Cardiac fibroblast (primary cell): ENCODE measurements around the gene RHOC.

ENCODE experiments used
- DNase-seq, 2 donors: peaks; one replicate each; pipeline versions ENCODE4 v3.0.0 to v3.0.0-alpha.2; 2010; ENCODE audit warnings: low read depth in 2 of 2
- H3K4me3 ChIP-seq, 2 donors: replicated peaks in 1 of 2; 1 replicate in 1 of 2; 2 replicates in 1 of 2; pipeline ENCODE4 v1.5.1; 2011; ENCODE audit warnings: low read depth in 2 of 2, low read length in 2 of 2, mild to moderate bottlenecking in 2 of 2, moderate library complexity in 1 of 2
- TF ChIP-seq, protein P1 (sequence below): IDR thresholded peaks from one replicate; pipeline ENCODE4 v1.5.1; 2011; ENCODE audit warnings: low read depth, mild to moderate bottlenecking, low read length, inconsistent platforms

RHOC gene

GRCh38 chr1:112717263-112717873 lies 10.4 kb upstream of the RHOC start:
- DNase-seq, result no peak
- H3K4me3 ChIP-seq, result no peak overlapping the region
- TF ChIP-seq, protein P1, sequence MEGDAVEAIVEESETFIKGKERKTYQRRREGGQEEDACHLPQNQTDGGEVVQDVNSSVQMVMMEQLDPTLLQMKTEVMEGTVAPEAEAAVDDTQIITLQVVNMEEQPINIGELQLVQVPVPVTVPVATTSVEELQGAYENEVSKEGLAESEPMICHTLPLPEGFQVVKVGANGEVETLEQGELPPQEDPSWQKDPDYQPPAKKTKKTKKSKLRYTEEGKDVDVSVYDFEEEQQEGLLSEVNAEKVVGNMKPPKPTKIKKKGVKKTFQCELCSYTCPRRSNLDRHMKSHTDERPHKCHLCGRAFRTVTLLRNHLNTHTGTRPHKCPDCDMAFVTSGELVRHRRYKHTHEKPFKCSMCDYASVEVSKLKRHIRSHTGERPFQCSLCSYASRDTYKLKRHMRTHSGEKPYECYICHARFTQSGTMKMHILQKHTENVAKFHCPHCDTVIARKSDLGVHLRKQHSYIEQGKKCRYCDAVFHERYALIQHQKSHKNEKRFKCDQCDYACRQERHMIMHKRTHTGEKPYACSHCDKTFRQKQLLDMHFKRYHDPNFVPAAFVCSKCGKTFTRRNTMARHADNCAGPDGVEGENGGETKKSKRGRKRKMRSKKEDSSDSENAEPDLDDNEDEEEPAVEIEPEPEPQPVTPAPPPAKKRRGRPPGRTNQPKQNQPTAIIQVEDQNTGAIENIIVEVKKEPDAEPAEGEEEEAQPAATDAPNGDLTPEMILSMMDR, result no peak

DNA sequence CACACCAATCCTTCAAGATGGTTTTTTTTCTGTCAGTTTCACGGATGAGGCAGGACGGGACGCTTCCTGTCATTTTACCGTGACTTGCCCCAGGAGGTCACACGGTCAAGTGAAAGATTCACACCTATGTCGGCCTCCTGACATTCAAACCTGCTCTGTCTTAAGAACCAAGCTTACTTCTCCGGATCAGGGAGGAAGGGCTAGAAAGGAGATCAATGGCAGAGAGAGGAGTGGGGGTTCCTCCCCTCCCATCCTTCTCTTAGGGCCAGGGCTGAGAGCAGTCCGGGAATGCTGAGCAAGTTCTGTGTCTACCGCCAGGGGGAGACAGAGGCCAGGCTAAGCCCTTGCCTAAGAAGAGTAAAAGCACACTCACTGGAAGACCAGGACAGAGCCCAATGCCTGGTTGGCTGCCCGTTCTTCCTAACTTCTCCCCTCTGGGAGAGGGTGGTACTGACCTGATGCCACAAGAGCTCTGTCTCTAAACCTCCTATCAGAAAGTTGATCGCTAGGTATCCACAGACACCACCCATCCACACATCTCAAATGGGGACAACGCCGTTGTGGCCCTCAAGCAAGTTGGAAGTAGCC lies 9.3 kb upstream of the RHOC start:
- peak; percentile 95 for DNase-seq
- TF ChIP-seq, protein P1, result peak; percentile 93
- peak overlapping the region; percentile 58 to 65 for H3K4me3 ChIP-seq

DNA sequence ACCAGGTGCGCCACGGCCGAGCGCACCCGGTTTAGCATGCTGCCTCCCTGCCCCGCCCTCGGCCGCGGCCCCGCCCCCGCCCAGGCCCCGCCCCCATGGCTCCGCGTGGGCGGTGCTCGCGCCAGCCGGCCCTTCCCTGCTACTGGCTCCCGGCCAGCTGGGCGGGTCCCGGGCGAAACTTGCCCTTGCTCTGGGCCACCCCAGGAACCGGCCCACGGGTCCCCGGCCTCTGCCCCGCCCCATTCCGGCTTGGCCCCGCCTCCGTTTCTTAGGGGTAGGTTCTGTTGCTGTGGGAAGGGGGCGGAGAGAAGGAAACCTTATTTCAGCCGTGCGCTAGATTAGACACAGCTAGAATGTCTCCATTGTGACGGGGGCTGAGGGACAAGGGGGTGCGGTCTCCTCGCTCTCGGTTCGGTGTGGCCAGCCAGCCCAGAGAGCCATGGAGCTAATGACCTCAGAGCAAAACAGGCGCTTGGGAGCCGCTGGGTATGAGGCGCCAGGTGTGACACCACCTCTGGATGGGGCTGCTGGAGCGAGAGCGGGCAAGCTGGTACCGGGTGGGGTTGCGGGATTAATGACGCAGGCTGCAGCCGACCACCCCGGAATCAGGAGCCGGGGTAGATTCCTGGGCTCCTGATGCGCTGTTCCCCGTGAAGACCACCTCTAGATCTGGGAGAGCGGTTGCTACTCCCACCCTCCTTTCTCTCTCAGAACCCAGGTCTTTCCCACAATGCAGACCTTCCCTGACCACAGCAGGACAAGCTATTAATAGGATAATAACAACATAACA lies 8.5 kb upstream of the RHOC start, which contains the start of gene PPM1J:
TSS of gene PPM1J (minus strand) at position 69 of the 790 bp plus-strand sequence. CDS start at position 38, 31 bp downstream.
- DNase-seq, result peak; percentile 92 to 97
- TF ChIP-seq, protein P1, result no peak
- peak within 1 kb of the TSS; percentile 61 to 65 for H3K4me3 ChIP-seq

- TF ChIP-seq, protein P1, result no peak
- peak in 1 of 2 donors; percentile 22 for DNase-seq
Measured at GRCh38 chr1:112714313-112715263, 7.7 kb upstream of the RHOC start.

DNA sequence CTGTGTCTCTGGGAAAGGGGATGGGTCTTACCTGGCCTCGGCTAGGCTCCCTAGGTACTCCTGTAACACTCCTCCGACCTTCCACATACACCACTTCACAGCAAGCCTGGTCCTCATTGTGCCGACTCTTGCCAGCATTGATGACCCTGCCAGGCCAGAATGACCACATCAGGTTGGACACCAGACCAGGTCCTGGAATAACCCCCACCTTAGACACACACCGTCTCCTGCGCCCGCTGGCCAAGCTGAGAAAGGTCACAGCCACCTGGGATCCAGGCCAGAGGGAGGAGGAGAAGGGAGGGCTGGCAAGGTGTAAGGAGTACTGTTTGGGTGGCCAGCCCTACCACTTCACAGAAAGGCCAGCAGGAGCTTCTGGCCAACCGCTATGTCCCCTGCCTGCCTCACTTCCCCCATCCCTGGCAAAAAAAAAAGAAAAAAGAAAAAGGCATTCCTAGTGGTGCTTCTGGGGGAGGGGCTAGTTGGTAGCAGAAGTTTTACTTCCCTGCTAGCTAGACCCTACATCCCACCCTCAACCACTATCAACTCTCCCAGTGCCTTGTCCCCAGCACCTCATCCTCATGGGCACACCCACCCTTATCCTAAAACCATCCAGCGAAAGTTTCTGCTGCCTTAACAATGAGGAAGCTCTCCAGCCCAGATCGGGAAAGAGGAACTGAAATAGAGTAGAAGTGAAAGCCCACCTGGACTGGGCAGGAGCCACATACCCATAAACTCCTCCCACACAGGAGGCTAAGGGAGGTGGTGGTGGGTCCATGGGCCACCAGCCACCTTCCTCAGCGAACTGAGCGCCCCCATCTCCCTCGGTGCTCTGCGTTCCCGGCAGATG lies 6.8 kb upstream of the RHOC start:
- peak overlapping the region; percentile 61 to 65 for H3K4me3 ChIP-seq
- DNase-seq, result no peak
- TF ChIP-seq, protein P1, result no peak

More at GRCh38 chr1:112714313-112715263, 7.7 kb upstream of the RHOC start:
- H3K4me3 ChIP-seq, result peak overlapping the region; percentile 61 to 65
